Left renal pelvis (tissue), 4 donors: ENCODE data around the gene NEDD4L. TPM values are rescaled to one million over a fixed set of nuclear protein-coding genes. Genes with fewer than 3 reads are reported as not detected.
"Not testable (repeated sequence)": the region's sequence is repeated elsewhere in the genome, so short reads cannot be mapped to it uniquely, and the experiment has no call there.

Experiments used
- DNase-seq, 4 donors: peaks; one replicate each; pipeline ENCODE4 v3.0.0-alpha.2; 2013; ENCODE audit warnings: low read depth in 4 of 4, low spot score in 3 of 4
- polyA plus RNA-seq, 4 donors: library from polyadenylated mRNA; unstranded; fragments of 120-200 nt; gene quantifications; one replicate each; pipeline ENCODE4 v1.2.1, GENCODE V29; 2013; ENCODE audit not compliant: insufficient read length in 4 of 4

Gene NEDD4L
- polyA plus RNA-seq, 4 donors: 30.8 to 151 (median 130) TPM

- no peak for DNase-seq
These were observed 17.6 kb upstream of the NEDD4L start for GRCh38 chr18:58026395-58026794.

GRCh38 chr18:58026857-58027256 lies 17.2 kb upstream of the NEDD4L start:
- no peak for DNase-seq

- DNase-seq: no peak
These were observed 16.7 kb upstream of the NEDD4L start for GRCh38 chr18:58027341-58027740.

DNA sequence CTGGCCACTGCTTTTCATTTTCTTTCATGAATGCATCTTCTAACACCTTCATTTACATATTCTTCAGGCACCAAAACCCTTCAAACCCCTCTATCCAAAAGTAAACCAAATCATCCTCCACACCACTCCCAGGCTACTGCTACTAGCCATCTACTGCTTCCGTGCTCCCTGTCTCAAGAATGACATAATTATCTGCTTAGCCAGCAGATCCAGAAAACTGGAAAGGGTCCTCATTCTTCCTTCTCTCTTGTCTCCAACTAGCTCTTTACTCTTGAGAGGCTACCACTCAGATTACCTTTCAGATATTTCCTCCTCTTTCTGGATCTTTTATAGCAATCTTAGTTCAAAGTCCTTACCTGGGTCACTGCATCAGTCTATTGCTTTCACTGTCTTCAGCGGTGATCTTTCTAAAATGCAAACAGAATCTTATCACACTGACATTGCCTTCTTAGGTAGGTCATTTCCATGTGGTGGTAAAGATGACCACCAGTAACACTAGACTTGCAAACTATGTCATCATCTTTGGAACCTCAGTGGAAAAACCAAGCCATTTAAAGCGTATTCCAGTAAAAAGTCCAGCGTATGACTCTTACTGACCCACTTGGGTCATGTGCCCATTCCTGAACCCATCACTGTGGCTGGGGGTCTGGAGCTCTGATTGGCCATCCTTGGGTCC lies 15.8 kb upstream of the NEDD4L start:
- no peak for DNase-seq

DNA sequence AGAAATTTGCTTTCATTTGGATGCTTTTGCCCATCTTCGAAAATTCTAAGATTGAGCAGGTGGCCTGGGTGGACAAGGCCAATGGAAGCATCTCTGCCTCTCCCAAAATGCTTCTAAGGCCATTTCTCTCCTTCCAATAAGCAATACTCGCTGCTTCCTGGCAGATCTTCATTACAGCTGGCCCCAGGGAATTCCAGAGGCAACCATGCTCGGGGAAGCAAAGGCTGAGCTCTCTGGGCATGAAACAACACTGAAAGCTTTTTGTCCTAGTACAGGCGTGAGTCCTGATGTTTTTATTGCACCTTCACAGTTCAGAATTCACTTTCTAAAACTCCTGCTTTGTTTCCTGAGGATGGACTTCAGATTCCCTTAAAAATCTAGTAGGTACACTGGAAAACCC lies 11.8 kb upstream of the NEDD4L start:
- no peak for DNase-seq

DNA sequence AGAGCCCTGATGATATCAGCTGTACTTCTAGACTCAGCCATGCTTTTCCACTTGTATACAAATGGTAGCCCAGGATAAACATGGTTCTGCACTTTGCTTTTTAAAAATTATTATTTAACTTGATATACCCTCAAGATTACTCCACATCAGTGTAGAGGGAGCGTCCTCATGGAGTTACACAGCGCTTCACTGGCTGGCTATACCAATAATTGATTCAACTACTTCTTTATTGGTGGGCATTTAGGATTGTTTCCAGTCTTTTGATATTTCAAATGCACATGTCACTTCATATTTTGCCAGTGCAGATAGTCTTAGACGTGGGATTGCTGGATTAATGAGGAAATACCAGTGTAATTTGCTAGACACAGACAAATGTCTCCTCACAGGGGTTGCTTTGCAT lies 10.8 kb upstream of the NEDD4L start:
- DNase-seq: no peak

DNA sequence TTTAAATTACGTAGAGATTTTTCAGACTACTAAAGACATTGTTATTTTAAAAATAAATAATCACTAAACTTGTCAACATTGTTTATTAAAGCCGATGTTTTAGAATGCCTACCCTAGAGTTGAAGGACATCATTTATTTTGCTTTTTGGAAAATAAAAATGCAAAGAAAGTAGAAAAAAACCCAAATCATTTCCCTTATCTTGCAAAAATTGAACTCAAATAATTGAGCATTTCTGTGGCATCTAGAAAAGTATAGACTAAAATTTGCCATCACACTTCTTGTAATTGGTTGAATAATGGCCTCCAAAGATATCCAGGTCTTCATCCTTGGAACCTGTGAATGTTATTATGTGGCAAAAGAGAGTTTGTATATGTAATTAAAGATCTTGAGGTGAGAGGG lies 9.7 kb upstream of the NEDD4L start:
- DNase-seq: no peak

DNA sequence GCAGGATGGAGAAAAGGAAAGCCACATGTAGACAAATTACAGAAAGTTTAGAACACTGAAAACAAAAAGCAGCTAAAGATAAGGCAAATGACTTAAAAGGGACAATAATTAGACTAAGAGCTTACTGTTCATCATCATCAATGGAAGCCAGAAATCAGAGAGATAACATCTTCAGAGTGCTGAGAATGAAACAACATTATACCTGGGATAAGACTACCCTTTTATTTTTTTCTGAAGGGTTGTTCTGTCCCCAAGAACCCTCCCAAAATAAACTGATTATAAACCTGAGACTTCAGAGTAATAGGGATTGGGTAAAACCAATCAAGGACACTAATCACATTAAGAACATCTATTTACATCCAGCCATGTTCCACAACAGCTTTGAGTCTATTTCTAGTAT lies 6.9 kb upstream of the NEDD4L start:
- DNase-seq: no peak

GRCh38 chr18:58038063-58038462 lies 6.0 kb upstream of the NEDD4L start:
- DNase-seq: no peak

- DNase-seq: no peak
These were observed 2.4 kb upstream of the NEDD4L start for GRCh38 chr18:58041633-58042032.

DNA sequence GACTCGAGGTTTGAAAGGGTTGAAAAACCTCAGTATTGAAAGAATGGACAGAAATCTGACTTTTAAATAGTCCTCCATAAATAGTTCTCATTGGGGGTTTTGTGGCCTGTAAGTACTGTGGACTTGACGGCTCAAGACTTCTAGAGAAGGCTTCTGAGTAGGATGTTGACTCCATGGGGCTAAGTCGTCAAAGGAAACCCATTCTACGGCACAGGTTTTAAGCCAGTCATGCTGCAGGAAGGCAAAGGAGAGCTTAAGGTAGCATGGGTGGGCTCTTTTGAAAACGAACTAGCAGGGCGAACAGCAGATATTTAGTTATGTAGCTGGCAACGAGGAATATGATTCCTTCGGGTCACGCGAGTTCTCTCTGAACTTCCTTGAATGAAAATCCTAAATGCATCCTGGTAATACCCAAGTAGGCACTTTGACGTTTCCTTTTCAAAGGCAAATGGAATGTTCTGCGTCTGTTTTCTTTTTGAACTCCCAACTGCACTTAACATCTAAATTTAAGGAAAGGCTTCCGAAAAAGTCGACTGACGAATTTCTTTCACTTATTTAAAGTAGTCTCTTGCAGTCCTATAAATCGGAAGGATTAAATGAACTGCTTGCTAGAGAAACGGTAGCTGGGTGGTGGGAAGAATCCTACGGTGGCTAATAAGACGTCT lies 1.1 kb upstream of the NEDD4L start:
- DNase-seq: no peak

GRCh38 chr18:58044370-58045241 lies 580 bp downstream of the NEDD4L start:
- DNase-seq: no peak

GRCh38 chr18:58045242-58046092 lies 1.4 kb downstream of the NEDD4L start:
- DNase-seq: no peak

- DNase-seq: no peak
These were observed 2.2 kb downstream of the NEDD4L start for GRCh38 chr18:58046093-58046793.

DNA sequence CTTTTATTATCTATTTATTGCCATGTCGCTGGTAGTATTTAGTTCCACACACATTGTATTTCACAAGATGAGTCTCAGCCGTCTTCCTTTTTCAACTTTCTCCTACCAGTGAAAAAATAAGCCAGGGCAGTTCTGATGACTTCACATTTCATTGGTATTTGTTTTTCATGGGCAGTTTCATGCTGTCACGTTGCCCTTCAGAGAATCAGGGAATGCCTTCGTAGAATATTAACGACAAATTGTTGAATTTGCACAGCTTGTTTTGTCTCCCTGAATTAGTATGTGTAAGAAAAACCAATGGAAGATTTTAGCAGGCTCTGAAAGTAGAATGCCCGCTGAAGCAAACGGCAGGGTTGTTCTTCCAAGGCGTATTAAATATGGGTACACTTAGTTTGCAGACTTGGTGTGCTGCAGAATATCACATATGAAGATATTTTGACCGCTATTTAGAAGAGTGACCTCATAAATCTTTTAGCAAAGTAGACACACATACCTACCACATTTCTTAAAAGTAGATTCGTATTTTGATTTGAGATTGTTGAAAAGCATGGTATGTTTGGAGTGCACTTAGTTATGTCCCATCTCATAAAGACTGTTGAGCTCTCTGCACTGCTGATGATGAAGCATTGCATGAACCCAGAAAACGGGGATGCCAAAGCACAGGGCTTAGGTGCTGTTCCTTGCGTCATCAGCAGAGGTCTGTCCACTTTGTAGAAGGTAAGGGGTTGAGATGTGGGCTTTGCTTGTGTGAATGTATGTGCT lies 2.9 kb downstream of the NEDD4L start:
- no peak for DNase-seq

DNA sequence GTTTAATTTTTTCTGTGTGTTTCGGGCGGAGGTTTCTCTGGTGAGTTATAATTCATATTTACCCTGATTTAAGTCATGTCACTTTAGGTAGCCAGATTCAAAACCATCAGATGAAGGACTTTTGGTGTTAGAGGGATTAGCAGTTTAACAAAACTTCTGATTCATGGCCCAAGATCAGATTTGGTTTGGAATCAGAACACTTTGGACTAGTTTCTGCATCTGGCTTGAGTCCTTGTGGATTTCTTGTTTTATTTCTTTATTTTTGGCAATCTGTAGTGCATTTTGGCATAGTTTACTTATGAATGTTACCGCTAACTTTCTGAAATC lies 3.5 kb downstream of the NEDD4L start:
- no peak for DNase-seq

DNA sequence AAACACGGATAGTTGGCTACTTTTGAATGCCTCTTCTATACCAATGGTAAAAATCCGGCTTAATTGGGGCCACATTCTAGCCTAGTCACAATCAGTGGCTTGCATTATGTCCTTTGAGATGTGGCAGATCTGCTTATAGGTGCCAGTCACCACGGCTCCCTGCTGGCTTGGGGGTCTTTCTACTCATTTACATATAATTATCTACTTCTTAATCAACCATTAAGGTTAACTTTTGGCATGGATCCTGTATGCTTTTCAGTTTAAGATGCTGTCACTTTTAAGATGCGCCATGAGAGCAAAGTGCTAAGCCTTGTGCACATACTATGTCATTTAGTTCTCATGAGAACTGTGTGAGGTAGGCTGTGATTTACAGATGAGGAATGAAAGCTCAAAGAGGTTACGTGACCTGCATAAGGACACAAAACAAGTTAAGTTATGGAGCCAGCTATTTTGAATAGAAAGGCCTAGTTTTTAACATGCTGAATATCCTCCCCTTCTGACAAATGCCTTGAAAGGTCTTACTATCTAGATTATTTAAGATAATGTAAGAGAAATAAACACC lies 4.1 kb downstream of the NEDD4L start:
- no peak for DNase-seq

- no peak for DNase-seq
These were observed 5.1 kb downstream of the NEDD4L start for GRCh38 chr18:58049000-58049688.

- DNase-seq: not testable (repeated sequence)
These were observed 6.9 kb downstream of the NEDD4L start for GRCh38 chr18:58050963-58051362.
